Inferior parietal cortex (tissue), 1 donor: ENCODE results near the gene ZNF385B.

Experiments used
- DNase-seq: peaks from one replicate; pipeline ENCODE4 v3.0.0-alpha.2; 2016; ENCODE audit errors: extremely low spot score

Gene ZNF385B

DNA sequence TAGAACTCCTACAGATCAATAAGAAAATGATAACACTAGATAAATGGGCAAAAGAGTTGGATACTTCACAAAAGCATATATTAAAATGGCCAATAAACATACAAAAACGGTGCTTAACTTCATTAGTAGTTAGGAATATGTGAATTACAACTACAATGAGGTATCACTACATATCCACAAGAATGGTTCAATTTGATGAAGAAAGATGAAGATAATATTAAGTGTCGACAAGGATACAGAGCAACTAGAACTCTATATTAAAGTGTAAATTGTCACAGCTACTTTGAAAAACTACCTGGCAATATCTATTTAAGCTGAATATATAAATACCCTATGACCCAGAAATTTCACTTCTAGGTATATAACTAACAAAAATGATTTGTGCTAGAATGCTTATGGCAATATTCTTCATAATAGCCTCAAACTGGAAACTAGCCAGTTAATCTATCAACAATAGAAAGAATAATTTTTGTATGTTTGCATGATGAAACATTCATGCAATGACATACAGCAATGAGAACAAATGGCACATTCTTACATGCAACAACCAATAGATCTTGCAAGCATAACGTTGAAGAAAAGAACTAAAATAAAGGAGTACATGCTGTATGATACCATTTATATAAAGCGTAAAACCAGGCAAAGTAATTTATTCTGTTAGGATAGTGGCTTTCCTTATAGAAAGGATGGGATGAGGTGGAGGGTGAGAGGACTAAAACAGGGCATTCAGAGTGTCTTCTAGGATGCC is 306.6 kb downstream of the ZNF385B start:
- no peak for DNase-seq

GRCh38 chr2:179553382-179553781 is 308.0 kb downstream of the ZNF385B start:
- DNase-seq = no peak

GRCh38 chr2:179551539-179552045 is 309.8 kb downstream of the ZNF385B start:
- DNase-seq = no peak

DNA sequence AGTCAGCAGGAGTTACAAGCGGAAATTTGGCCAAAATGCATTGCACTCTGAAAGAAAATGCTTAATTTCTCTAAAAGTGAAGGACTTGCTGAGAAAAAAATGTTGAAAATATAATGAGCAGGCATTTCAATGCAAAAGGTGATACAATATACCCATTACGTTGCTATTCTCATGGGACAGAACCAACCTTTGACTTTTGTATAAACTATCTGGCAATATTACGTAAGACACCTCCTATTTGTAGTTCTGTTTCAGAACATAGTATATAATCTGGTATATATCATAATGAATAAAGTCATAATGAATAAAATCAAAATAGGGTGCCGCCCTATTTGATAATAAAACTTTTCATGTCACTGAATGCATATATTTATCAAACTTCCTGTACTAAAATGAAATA is 310.6 kb downstream of the ZNF385B start:
- DNase-seq = no peak

DNA sequence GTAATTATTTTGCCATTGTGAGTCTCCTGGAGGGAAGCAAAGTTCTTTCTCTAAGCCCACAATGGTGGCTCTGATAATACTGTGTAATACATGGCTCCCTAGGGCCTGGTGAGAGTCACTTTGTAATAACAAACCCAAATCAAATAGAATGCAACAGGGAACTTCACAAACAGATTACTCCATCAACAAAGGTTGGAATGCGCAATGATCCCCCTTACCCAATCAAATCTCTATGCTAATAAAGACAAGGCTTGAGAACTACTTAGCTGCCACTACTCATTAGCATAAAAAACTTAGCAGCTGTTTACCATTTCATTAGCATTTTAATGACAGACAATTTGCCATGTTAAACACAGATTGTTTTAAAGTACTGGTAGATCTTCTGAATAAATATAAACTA is 311.2 kb downstream of the ZNF385B start:
- no peak for DNase-seq

GRCh38 chr2:179546656-179547055 is 314.8 kb downstream of the ZNF385B start:
- DNase-seq = no peak

- no peak for DNase-seq
Observed at GRCh38 chr2:179545024-179545423, 316.4 kb downstream of the ZNF385B start.

DNA sequence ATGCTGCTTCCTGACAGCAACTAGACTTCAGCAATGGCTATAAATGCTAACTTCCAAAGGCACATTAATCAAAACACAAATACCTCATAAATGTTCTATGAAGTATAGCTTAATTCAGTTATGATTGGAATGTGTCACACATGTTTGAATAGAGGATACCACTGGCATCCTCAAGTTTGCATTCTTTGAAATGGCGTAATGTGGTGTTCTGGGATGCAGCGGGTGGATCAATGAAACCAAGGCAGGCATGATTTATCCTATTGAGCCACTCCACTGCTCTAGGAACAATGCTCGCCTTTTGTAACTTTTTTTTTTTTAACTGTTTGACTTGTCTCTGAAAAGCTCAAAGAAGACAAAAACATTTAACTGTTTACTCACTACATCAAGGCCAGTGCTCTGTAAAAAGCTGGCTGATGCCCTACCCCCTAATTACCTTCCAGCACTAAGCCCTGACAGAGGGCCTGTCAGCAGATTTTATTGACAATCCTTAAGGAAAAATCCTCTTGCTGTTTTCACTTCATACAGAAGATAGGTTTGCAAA is 318.0 kb downstream of the ZNF385B start:
- no peak for DNase-seq

- DNase-seq = no peak
Observed at GRCh38 chr2:179541586-179541985, 319.8 kb downstream of the ZNF385B start.

GRCh38 chr2:179539124-179539511 is 322.3 kb downstream of the ZNF385B start:
- no peak for DNase-seq

- no peak for DNase-seq
Observed at GRCh38 chr2:179538406-179539123, 322.8 kb downstream of the ZNF385B start.

DNA sequence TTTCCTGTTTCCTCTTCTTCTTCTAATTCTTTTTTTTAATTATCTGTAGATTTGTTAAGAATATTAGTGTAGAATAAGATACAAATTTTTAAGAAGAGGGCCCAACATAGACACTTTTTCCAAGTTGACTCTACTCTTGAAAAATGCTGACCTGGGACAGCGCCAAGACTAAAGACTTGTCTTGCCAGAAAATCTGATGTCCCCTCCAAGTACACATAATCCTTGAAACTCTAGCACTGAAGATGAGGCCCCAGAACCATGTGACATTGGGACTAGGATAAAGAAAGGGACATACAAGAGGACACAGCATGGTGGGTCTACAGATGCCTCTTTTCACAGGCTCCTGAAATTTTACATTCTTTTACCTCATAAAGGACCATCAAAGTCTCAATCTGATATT is 325.2 kb downstream of the ZNF385B start:
- no peak for DNase-seq

DNA sequence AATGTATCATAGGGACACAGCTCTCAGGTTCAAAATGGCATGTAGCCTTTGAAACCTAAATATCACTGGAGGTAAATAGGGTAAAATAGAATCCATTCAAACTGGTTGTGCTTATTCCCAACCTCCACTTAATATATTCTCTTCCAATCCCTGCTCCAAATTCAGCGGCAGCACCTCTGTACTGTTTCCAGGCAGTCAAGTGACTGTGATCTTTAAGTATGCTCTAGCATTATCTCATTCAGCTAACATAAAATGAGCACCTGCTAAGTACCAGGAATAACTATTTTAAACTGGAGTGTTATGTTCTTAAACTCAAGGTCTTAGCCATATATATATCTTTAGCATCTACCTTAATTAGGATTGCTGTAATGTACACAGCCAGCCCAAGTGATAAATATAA is 327.5 kb downstream of the ZNF385B start:
- DNase-seq = no peak

- no peak for DNase-seq
Observed at GRCh38 chr2:179532863-179533278, 328.5 kb downstream of the ZNF385B start.

DNA sequence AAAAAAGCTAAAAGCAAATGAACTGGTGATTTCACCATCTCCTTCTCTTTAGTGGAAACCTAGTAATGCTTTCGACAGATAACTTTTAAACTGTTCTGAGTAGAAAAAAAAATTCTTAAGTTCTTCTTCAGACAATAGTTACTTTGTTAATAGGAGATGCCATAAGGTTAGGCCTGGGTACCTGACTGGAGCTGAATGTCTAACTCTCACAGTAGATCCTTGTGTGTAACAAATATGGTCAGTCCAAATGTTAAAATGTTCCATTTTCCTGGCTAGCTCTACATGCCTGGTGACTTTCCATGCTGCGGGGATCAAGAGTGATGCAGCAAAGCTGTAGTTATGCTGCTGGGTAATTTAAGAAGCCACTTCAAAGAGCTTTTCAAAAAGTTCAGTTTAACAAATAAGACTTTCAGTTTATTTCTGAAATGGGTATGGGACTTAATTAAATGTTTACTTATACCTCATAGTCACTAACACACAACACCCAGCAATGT is 332.8 kb downstream of the ZNF385B start:
- DNase-seq = no peak

DNA sequence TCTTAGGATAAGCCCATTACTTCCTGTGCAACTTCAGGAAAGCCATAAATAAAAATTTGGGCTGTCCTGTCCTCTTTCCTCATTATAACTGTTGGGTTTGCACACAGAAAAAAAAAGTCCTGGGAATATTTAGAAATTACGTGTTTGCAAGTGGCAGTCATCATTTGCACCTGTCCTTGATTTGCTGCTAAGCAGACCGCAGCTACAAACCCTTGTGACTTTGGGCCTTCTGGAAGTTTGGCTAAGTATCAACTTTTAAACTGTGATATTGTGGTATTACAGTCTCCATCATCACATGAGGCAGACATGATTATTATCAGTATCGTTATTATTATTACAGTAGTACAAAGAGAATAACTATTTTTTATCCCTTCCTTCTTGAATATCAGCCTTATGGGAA is 336.1 kb downstream of the ZNF385B start:
- no peak for DNase-seq

DNA sequence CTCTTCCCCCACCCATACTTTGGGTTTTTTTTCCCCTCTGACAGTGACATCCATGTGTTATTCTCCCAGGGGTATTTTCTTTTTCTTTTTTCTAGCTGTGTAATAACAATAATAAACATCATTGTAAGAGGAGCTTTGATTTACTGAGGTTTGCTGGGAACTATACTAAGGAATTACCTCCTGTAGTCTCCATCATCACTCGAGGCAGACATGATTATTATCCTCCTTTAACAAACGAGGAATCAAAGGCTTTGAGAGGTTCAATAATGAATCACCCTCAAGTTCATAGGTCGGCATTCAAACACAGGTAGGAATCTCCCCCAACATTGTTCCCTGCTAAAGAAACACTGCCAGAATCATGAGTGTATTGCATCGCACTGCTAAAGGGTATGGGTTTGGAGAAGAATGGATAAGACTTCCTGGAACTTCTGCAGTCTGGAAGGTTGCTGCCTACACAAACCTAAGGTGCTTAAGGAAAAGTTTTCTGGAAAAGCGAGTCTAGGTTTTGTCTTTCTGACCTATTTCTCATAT is 336.5 kb downstream of the ZNF385B start:
- no peak for DNase-seq

GRCh38 chr2:179521944-179522343 is 339.5 kb downstream of the ZNF385B start:
- DNase-seq = no peak

DNA sequence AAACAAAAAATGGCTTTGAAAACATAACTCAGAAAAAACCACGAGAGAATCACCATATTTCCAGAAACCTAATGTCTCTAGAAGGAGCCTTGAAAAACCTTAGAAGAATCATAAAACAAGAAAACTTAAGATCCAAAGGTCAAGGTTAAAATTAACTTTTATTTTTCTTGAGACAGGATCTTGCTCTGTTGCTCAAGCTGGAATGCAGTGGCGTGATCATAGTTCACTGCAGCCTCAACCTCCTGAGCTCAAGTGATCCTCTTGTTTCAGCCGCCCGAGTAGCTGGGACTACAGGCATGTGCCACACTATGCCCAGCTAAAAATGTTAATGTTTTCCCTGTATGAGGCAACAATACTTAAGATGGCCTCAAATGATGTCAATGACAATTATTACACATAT is 342.6 kb downstream of the ZNF385B start:
- no peak for DNase-seq

GRCh38 chr2:179513181-179513580 is 348.2 kb downstream of the ZNF385B start:
- no peak for DNase-seq

- DNase-seq = no peak
Observed at GRCh38 chr2:179512281-179513035, 349.0 kb downstream of the ZNF385B start.
